GM19351 (cell line): ENCODE measurements around the gene RGCC.

Experiments used
- ATAC-seq: cut with Tn5 transposase; IDR thresholded peaks from one replicate; pipeline ENCODE4 v1.9.1; 2021; ENCODE audit warnings: mild to moderate bottlenecking, moderate library complexity; ENCODE audit not compliant: unreplicated experiment

RGCC gene

GRCh38 chr13:41514853-41515395 is 57.6 kb downstream of the RGCC start:
- no peak for ATAC-seq

GRCh38 chr13:41515491-41516139 is 58.3 kb downstream of the RGCC start:
- no peak for ATAC-seq

- ATAC-seq, result no peak
These were observed 58.8 kb downstream of the RGCC start for GRCh38 chr13:41516166-41516565.

- ATAC-seq, result no peak
These were observed 59.4 kb downstream of the RGCC start for GRCh38 chr13:41516760-41517159.

- ATAC-seq, result no peak
These were observed 62.8 kb downstream of the RGCC start for GRCh38 chr13:41520016-41520659.
